HG02642 (cell line): ENCODE measurements around the gene PTN.

Experiments
- ATAC-seq: cut with Tn5 transposase; IDR thresholded peaks from one replicate; pipeline ENCODE4 v1.9.1; 2021; ENCODE audit warnings: mild to moderate bottlenecking; ENCODE audit not compliant: unreplicated experiment, poor library complexity

PTN gene

GRCh38 chr7:137325927-137326326 lies 17.6 kb downstream of the PTN start:
- ATAC-seq, result no peak

- ATAC-seq, result no peak
Measured at GRCh38 chr7:137324796-137325696, 18.5 kb downstream of the PTN start.

- ATAC-seq, result no peak
Measured at GRCh38 chr7:137316648-137317353, 26.7 kb downstream of the PTN start.

- ATAC-seq, result no peak
Measured at GRCh38 chr7:137313201-137313600, 30.3 kb downstream of the PTN start.

GRCh38 chr7:137306748-137307147 lies 36.8 kb downstream of the PTN start:
- no peak for ATAC-seq

GRCh38 chr7:137305901-137306621 lies 37.5 kb downstream of the PTN start:
- no peak for ATAC-seq

- no peak for ATAC-seq
Measured at GRCh38 chr7:137304624-137305235, 38.8 kb downstream of the PTN start.

- no peak for ATAC-seq
Measured at GRCh38 chr7:137304165-137304564, 39.4 kb downstream of the PTN start.

GRCh38 chr7:137302081-137302480 lies 41.5 kb downstream of the PTN start:
- no peak for ATAC-seq

GRCh38 chr7:137298464-137298794 lies 45.1 kb downstream of the PTN start:
- ATAC-seq, result no peak

- ATAC-seq, result no peak
Measured at GRCh38 chr7:137297551-137298463, 45.7 kb downstream of the PTN start.

- ATAC-seq, result no peak
Measured at GRCh38 chr7:137296576-137296975, 47.0 kb downstream of the PTN start.

- no peak for ATAC-seq
Measured at GRCh38 chr7:137295739-137296324, 47.7 kb downstream of the PTN start.

- no peak for ATAC-seq
Measured at GRCh38 chr7:137289101-137289500, 54.4 kb downstream of the PTN start.

- no peak for ATAC-seq
Measured at GRCh38 chr7:137287651-137288258, 55.8 kb downstream of the PTN start.

GRCh38 chr7:137283153-137283552 lies 60.4 kb downstream of the PTN start:
- ATAC-seq, result no peak

GRCh38 chr7:137282043-137282442 lies 61.5 kb downstream of the PTN start:
- no peak for ATAC-seq

- no peak for ATAC-seq
Measured at GRCh38 chr7:137276189-137276588, 67.3 kb downstream of the PTN start.

GRCh38 chr7:137272249-137272648 lies 71.3 kb downstream of the PTN start:
- no peak for ATAC-seq
